NT2/D1 (cell line): ENCODE results near the gene CFAP52.
A peak's percentile ranks its signal among the peaks of the same experiment; 100 is the strongest.

ENCODE experiments used
- DNase-seq: peaks from one replicate; pipeline ENCODE4 v3.0.0-alpha.2; 2011; ENCODE audit warnings: low read depth, low spot score
- H3K27me3 ChIP-seq: 2 replicates; pipeline ENCODE4 v1.6.0; 2011; ENCODE audit warnings: mild to moderate bottlenecking; ENCODE audit not compliant: insufficient read length, insufficient read depth
- H3K36me3 ChIP-seq: 2 replicates; pipeline ENCODE4 v1.6.1; 2011; ENCODE audit warnings: mild to moderate bottlenecking, low read length, mixed read lengths; ENCODE audit not compliant: insufficient read depth, insufficient read length
- H3K4me1 ChIP-seq: 2 replicates; pipeline ENCODE4 v1.5.1; 2011; ENCODE audit not compliant: insufficient read depth, insufficient read length
- H3K4me3 ChIP-seq: 2 replicates; pipeline ENCODE4 v1.5.1; 2011; ENCODE audit warnings: low read depth; ENCODE audit not compliant: insufficient read length
- H3K9ac ChIP-seq: 2 replicates; pipeline ENCODE4 v1.6.0; 2011; ENCODE audit warnings: low read depth; ENCODE audit not compliant: insufficient read length
- H3K9me3 ChIP-seq: 2 replicates; pipeline ENCODE4 v1.5.1; 2011; ENCODE audit warnings: mild to moderate bottlenecking, low read length; ENCODE audit not compliant: insufficient read depth
- SUZ12 ChIP-seq: IDR thresholded peaks from 2 replicates; pipeline ENCODE4 v1.6.1; 2011; ENCODE audit not compliant: insufficient read length, insufficient read depth; ENCODE audit errors: extremely low read depth
- YY1 ChIP-seq: IDR thresholded peaks from 2 replicates; pipeline ENCODE4 v1.6.1; 2011; ENCODE audit not compliant: insufficient read length, insufficient read depth
- ZNF274 ChIP-seq: IDR thresholded peaks from 2 replicates; pipeline ENCODE4 v1.6.1; 2011; ENCODE audit warnings: mild to moderate bottlenecking, low read depth, low read length

Gene CFAP52

DNA sequence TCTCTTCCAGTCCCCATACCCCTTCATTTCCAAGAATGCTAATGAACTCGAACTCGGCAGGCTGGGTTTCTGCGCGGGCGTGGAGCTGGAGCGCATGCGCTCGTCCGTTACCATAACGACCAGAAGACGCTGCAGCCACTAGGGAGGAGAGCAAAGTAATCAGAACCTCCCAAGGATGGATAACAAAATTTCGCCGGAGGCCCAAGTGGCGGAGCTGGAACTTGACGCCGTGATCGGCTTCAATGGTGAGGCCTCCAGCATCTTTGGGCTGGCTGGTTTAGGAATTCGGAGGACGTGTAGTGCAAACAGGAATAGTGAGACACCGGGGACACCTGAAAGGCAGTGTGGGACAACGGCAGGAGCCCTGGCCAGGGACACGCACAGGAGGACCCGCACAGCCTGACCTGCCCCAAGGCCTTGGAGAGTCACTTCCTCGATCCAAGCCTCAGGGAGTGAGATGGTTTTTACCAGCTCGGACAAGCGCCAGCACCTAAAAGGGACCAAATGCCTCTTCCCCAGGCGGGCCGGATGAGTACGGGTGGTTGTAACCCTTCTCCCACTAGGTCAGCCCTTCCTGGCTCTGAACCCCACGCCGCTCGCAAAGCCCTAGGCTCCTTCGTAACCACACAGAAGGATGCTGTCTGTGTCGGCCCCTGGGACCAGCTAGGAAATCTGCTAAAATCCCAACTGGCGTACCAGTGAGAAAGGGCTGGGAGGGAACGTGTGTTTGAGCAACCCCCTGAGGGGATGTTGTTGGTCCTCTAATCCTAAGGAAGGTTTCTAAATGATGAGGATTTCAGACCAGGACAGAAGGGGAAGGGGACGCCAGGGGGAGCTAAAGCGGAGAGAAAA lies at the start of gene CFAP52:
Gene CFAP52, plus strand, starts transcription at position 122 of the 852 bp plus-strand sequence. Its CDS starts 54 bp downstream, at position 176.
- Histone ChIP-seq H3K9me3 (no peaks in the 10 kb centered on the region), H3K4me1 (peaks cover 2% of the 10 kb centered on the region), H3K36me3 (no peaks in the 10 kb centered on the region), H3K27me3 (no peaks in the 10 kb centered on the region), H3K4me3 (peak within 1 kb of the TSS; percentile 78), H3K9ac (peak within 1 kb of the TSS; percentile 90)
- DNase-seq: peak; percentile 64
- TF ChIP-seq YY1: no peak
- no peak for TF ChIP-seq ZNF274
- TF ChIP-seq SUZ12: no peak

DNA sequence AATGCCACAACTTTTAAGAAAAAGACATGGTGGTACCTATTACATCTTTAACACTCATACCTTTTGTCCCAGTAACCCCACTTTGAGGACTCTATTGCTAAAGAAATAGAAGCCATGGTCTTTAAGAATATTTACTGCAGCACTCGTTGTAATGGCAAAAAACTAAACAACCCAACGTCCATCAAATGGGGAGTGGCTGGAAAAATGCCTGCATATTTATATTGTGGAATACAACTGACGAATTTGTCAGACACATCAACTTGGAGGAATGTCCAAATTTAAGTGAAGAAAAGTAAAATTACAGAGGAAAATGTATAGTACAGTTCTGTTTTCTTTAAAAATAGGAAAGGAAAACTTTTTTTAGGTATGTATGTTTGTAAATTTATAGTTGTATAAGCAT lies 48.7 kb upstream of the CFAP52 start:
- Histone ChIP-seq H3K9ac (no peak overlapping the region), H3K4me3 (no peak overlapping the region), H3K36me3 (no peaks in the 10 kb centered on the region), H3K27me3 (no peaks in the 10 kb centered on the region), H3K4me1 (no peaks in the 10 kb centered on the region), H3K9me3 (no peaks in the 10 kb centered on the region)
- DNase-seq: no peak
- TF ChIP-seq ZNF274 (no peak), SUZ12 (no peak)

GRCh38 chr17:9529033-9529700 lies 47.3 kb upstream of the CFAP52 start:
- DNase-seq: no peak
- no peaks in the 10 kb centered on the region for H3K27me3 ChIP-seq
- no peaks in the 10 kb centered on the region for H3K4me1 ChIP-seq
- H3K36me3 ChIP-seq: no peaks in the 10 kb centered on the region
- no peak overlapping the region for H3K4me3 ChIP-seq
- no peak overlapping the region for H3K9ac ChIP-seq
- H3K9me3 ChIP-seq: no peaks in the 10 kb centered on the region
- no peak for TF ChIP-seq SUZ12
- TF ChIP-seq ZNF274: no peak
- TF ChIP-seq YY1: no peak

DNA sequence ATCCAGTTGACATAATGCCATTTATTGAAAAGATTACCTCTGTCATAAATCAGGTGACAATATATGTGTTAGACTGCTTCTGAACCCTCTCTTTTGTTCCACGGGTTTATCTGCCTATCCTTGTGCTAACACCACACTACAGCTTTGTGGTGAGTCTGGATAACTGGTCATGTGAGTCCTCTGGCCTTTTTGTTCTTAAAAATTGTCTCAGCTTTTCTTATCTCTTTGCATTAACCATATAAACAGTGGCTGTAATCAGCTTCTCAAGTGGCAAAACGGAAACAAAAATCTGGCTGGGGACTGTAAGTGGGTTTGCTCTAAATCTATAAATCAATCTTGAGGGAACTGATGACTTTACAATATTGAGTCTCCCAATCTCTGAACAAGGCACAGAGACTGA lies 45.4 kb upstream of the CFAP52 start:
- Histone ChIP-seq H3K9ac (no peak overlapping the region), H3K4me3 (no peak overlapping the region), H3K4me1 (no peaks in the 10 kb centered on the region), H3K9me3 (no peaks in the 10 kb centered on the region), H3K27me3 (no peaks in the 10 kb centered on the region), H3K36me3 (no peaks in the 10 kb centered on the region)
- TF ChIP-seq SUZ12: no peak
- no peak for TF ChIP-seq ZNF274
- TF ChIP-seq YY1: no peak
- no peak for DNase-seq

DNA sequence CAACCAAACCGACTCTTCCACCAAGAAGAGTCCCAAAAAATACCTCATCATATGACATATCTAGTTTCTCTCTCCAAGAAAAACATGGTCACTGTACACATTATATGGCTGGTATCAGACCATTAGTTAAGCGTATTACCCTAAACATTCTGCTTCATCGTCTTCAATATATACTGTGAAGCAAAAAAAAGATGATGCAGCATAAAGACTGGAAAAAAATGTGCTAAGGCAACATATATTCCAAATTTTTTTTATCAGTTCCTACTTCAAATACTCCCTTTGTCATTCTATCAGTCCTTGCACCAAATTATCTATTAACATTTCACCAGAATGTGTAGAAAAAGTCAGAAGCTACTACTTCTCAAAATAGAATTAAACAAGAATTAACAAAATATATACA lies 43.7 kb upstream of the CFAP52 start:
- TF ChIP-seq ZNF274: no peak
- TF ChIP-seq YY1: no peak
- TF ChIP-seq SUZ12: no peak
- Histone ChIP-seq H3K4me3 (no peak overlapping the region), H3K36me3 (no peaks in the 10 kb centered on the region), H3K9me3 (no peaks in the 10 kb centered on the region), H3K9ac (no peak overlapping the region), H3K4me1 (no peaks in the 10 kb centered on the region), H3K27me3 (no peaks in the 10 kb centered on the region)
- DNase-seq: no peak

- no peaks in the 10 kb centered on the region for H3K27me3 ChIP-seq
- no peaks in the 10 kb centered on the region for H3K4me1 ChIP-seq
- no peak for TF ChIP-seq YY1
- no peak for TF ChIP-seq ZNF274
- no peak for TF ChIP-seq SUZ12
- no peak for DNase-seq
- H3K36me3 ChIP-seq: no peaks in the 10 kb centered on the region
- H3K9me3 ChIP-seq: no peaks in the 10 kb centered on the region
- no peak overlapping the region for H3K9ac ChIP-seq
- H3K4me3 ChIP-seq: no peak overlapping the region
These were observed 43.0 kb upstream of the CFAP52 start for GRCh38 chr17:9533441-9533840.

DNA sequence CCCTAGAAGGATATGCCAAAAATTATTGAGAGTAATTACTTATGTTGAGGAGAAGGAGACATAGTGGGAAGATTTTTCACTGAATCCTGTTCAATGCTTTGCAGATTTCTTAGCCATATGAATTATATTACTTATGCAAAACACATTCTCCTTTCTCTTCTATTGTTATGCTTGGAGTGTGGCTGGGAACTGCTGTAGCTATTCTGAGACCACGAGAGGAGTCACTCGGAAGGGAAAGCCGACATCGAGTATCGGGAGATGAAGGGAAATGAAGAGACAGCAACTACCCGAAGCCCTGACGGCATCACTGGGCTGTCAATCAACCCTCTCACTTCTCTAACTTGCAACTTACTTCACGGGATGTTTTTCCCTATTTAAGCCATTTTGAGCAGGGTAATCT lies 40.4 kb upstream of the CFAP52 start:
- TF ChIP-seq YY1 (no peak), ZNF274 (no peak), SUZ12 (no peak)
- no peaks in the 10 kb centered on the region for H3K27me3 ChIP-seq
- H3K36me3 ChIP-seq: peaks cover 6% of the 10 kb centered on the region
- no peak for DNase-seq
- H3K4me3 ChIP-seq: no peak overlapping the region
- no peaks in the 10 kb centered on the region for H3K9me3 ChIP-seq
- no peak overlapping the region for H3K9ac ChIP-seq
- no peaks in the 10 kb centered on the region for H3K4me1 ChIP-seq
